ENCODE measurements around the gene CCDC15.
"Not testable (repeated sequence)": the region's sequence is repeated elsewhere in the genome, so short reads cannot be mapped to it uniquely, and the experiment has no call there.

DNA sequence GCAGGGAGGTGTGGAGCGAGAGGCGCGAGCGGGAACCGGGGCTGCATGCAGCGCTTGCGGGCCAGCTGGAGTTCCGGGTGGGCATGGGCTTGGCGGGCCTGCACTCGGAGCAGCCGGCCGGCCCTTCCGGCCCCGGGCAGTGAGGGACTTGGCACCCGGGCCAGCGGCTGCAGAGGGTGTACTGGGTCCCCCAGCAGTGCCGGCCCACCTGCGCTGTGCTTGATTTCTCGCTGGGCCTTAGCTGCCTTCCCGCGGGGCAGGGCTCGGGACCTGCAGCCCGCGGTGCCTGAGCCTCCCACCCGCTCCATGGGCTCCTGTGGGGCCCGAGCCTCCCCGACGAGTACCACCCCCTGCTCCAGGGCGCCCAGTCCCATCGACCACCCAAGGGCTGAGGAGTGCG lies 135.5 kb downstream of the CCDC15 start:
- TF ChIP-seq EZH2 (IDR thresholded peaks at IDR 0.05; ENCODE audit: low read depth, unreplicated experiment); ZNF114 (CRISPR knock-in tag; IDR thresholded peaks at IDR 0.05); EZH2phosphoT487 (IDR thresholded peaks at IDR 0.05; ENCODE audit: unreplicated experiment); POLR2AphosphoS5 (IDR thresholded peaks at IDR 0.05; ENCODE audit: low read depth); CREB1 (CRISPR knock-in tag; IDR thresholded peaks at IDR 0.05; ENCODE audit: low read depth); NANOG (IDR thresholded peaks at IDR 0.05; ENCODE audit: borderline replicate concordance): not testable (repeated sequence)
- TF ChIP-seq, protein P1, sequence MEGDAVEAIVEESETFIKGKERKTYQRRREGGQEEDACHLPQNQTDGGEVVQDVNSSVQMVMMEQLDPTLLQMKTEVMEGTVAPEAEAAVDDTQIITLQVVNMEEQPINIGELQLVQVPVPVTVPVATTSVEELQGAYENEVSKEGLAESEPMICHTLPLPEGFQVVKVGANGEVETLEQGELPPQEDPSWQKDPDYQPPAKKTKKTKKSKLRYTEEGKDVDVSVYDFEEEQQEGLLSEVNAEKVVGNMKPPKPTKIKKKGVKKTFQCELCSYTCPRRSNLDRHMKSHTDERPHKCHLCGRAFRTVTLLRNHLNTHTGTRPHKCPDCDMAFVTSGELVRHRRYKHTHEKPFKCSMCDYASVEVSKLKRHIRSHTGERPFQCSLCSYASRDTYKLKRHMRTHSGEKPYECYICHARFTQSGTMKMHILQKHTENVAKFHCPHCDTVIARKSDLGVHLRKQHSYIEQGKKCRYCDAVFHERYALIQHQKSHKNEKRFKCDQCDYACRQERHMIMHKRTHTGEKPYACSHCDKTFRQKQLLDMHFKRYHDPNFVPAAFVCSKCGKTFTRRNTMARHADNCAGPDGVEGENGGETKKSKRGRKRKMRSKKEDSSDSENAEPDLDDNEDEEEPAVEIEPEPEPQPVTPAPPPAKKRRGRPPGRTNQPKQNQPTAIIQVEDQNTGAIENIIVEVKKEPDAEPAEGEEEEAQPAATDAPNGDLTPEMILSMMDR (conservative IDR thresholded peaks at IDR 0.05; ENCODE audit: low read depth in 2 of 2): not testable (repeated sequence)
- TF ChIP-seq, protein P2, sequence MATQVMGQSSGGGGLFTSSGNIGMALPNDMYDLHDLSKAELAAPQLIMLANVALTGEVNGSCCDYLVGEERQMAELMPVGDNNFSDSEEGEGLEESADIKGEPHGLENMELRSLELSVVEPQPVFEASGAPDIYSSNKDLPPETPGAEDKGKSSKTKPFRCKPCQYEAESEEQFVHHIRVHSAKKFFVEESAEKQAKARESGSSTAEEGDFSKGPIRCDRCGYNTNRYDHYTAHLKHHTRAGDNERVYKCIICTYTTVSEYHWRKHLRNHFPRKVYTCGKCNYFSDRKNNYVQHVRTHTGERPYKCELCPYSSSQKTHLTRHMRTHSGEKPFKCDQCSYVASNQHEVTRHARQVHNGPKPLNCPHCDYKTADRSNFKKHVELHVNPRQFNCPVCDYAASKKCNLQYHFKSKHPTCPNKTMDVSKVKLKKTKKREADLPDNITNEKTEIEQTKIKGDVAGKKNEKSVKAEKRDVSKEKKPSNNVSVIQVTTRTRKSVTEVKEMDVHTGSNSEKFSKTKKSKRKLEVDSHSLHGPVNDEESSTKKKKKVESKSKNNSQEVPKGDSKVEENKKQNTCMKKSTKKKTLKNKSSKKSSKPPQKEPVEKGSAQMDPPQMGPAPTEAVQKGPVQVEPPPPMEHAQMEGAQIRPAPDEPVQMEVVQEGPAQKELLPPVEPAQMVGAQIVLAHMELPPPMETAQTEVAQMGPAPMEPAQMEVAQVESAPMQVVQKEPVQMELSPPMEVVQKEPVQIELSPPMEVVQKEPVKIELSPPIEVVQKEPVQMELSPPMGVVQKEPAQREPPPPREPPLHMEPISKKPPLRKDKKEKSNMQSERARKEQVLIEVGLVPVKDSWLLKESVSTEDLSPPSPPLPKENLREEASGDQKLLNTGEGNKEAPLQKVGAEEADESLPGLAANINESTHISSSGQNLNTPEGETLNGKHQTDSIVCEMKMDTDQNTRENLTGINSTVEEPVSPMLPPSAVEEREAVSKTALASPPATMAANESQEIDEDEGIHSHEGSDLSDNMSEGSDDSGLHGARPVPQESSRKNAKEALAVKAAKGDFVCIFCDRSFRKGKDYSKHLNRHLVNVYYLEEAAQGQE (IDR thresholded peaks at IDR 0.05; ENCODE audit: unreplicated experiment): not testable (repeated sequence)
